ENCODE measurements around the gene RASGRF2. TPM values are rescaled to one million over a fixed set of nuclear protein-coding genes. Genes with fewer than 3 reads are reported as not detected.

Gene RASGRF2
- total RNA-seq, 1 experiment from 2014 or later = not detected

DNA sequence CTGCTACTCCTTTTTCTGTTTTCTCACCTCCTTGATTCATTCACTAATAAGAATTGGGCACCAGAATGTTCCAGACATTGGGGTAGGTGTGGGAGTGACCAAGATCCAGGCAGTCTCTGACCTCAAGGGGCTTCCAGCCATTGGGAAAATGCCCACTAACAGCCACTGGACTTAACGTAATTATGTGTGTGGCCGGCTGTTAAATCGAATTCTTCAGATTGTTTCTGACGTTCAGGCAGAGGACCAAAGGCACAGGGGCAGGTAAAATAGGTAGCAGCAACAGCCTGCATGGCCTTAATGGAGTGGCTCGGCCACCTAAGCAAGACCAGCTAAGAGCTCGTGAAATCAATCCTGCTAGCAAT is 224.6 kb downstream of the RASGRF2 start:
- no peak overlapping the region for H3K27ac Mint-ChIP-seq (ENCODE audit: low read depth, unreplicated experiment)
- intact Hi-C loops (cut with micrococcal nuclease) = no loop called here
- BruUV-seq (replicated peaks) = no TSS peak
- H3K27me3 Mint-ChIP-seq (ENCODE audit: insufficient read depth, unreplicated experiment) = no peaks in the 10 kb centered on the region
- TF ChIP-seq, protein P1, sequence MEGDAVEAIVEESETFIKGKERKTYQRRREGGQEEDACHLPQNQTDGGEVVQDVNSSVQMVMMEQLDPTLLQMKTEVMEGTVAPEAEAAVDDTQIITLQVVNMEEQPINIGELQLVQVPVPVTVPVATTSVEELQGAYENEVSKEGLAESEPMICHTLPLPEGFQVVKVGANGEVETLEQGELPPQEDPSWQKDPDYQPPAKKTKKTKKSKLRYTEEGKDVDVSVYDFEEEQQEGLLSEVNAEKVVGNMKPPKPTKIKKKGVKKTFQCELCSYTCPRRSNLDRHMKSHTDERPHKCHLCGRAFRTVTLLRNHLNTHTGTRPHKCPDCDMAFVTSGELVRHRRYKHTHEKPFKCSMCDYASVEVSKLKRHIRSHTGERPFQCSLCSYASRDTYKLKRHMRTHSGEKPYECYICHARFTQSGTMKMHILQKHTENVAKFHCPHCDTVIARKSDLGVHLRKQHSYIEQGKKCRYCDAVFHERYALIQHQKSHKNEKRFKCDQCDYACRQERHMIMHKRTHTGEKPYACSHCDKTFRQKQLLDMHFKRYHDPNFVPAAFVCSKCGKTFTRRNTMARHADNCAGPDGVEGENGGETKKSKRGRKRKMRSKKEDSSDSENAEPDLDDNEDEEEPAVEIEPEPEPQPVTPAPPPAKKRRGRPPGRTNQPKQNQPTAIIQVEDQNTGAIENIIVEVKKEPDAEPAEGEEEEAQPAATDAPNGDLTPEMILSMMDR (IDR thresholded peaks at IDR 0.05; ENCODE audit: unreplicated experiment) = no peak
- no peaks in the 10 kb centered on the region for H3K36me3 Mint-ChIP-seq (ENCODE audit: insufficient read depth, unreplicated experiment)
- H3K4me3 Mint-ChIP-seq (ENCODE audit: unreplicated experiment) = no peak overlapping the region
- no peaks in the 10 kb centered on the region for H3K4me1 Mint-ChIP-seq (ENCODE audit: insufficient read depth, unreplicated experiment)
- ChIA-PET POLR2A (no interaction called here), CTCF (no interaction called here)
- no peaks in the 10 kb centered on the region for H3K9me3 Mint-ChIP-seq (ENCODE audit: unreplicated experiment)
- no peak for DNase-seq (ENCODE audit: unreplicated experiment)

DNA sequence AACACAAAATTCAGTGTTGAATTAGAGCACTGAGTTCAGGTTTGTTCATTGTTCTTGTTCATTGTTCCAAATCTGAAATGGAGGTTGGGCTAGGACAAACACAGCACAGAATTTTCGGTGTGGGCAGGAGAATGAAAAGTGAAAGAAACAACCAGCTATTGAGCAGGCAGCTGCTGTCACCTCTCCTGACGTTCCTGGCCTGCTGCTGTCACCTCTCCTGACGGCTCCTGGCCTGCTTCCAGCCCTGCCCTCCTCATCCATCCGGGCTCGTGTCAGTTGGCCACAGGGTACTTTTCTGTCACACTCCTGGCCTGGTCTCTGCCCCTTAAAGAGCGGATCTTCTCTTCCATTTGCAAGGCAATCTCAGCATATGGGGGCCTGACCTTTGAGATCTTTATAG is 227.7 kb downstream of the RASGRF2 start:
- Mint-ChIP-seq H3K27ac (ENCODE audit: low read depth, unreplicated experiment) (no peak overlapping the region), H3K4me1 (ENCODE audit: insufficient read depth, unreplicated experiment) (no peaks in the 10 kb centered on the region), H3K27me3 (ENCODE audit: insufficient read depth, unreplicated experiment) (peaks cover 24% of the 10 kb centered on the region), H3K4me3 (ENCODE audit: unreplicated experiment) (no peak overlapping the region), H3K9me3 (ENCODE audit: unreplicated experiment) (no peaks in the 10 kb centered on the region), H3K36me3 (ENCODE audit: insufficient read depth, unreplicated experiment) (no peaks in the 10 kb centered on the region)
- POLR2A ChIA-PET = no interaction called here
- intact Hi-C loops (cut with micrococcal nuclease) = no loop called here
- CTCF ChIA-PET = no interaction called here
- no TSS peak for BruUV-seq (replicated peaks)
- TF ChIP-seq, protein P1 (IDR thresholded peaks at IDR 0.05; ENCODE audit: unreplicated experiment) = no peak
- no peak for DNase-seq (ENCODE audit: unreplicated experiment)

DNA sequence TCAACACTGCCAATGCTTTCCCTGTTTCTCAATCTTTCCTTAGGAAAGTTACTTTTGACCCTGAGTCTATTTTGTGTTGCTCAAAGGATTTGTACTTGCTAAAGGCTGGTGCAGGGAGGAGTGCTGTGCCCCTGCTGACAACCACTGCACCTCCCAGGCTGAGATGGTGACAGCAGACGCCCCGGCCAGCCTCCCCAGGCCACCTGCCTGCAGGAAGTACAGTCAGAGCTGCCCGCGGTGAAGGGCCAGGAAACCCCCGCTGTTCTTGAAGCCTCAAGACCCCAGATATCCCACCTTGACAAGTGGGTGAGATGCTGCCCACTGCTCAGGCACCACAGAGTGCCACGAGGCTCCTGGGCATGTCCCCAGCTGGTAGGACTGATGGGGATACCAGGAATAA is 228.8 kb downstream of the RASGRF2 start:
- BruUV-seq (replicated peaks) = no TSS peak

DNA sequence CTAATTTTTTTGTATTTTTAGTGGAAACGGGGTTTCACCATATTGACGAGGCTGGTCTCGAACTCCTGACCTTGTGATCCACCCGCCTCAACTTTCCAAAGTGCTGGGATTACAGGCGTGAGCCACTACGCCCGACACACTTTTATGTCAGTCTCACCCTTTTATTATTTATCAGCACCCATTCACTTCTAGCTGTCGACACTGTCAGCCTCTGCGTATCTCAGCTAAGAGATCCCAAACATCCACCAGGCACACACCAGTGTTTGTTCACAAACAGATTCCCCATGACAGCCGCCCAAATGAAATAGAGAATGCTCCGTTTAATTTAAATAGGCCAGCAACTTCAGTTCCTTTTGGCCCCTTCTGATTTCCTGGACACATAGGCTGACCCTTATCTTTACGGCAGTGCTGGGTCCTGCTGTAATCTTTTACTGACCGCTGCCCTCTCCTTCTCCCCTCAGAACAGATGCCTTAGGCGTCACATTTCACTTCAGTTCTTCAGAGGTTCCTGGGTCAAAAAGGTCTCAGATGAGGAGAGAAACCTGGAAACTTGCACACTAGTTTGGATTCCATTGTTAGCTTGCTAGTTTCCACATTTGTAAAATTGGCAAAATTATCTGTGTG is 229.8 kb downstream of the RASGRF2 start:
- TF ChIP-seq, protein P1 (IDR thresholded peaks at IDR 0.05; ENCODE audit: unreplicated experiment) = no peak
- peaks cover 2% of the 10 kb centered on the region for H3K4me1 Mint-ChIP-seq (ENCODE audit: insufficient read depth, unreplicated experiment)
- intact Hi-C loops (cut with micrococcal nuclease) = loop anchor here (10.0 kb wide), 1 partner anchor 505 kb away; no protein-coding TSS in a partner anchor
- peaks cover 28% of the 10 kb centered on the region for H3K27me3 Mint-ChIP-seq (ENCODE audit: insufficient read depth, unreplicated experiment)
- no peaks in the 10 kb centered on the region for H3K36me3 Mint-ChIP-seq (ENCODE audit: insufficient read depth, unreplicated experiment)
- no TSS peak for BruUV-seq (replicated peaks)
- ChIA-PET POLR2A (interaction anchor here (0.7 to 1.2 kb wide), 2 partner anchors 112 to 881 kb away, joined by 3 read pairs; no protein-coding TSS in a partner anchor), CTCF (interaction anchor here (0.6 to 1.3 kb wide), 3 partner anchors 298 to 502 kb away, joined by 3 to 4 read pairs (median 3); no protein-coding TSS in a partner anchor)
- no peak overlapping the region for H3K27ac Mint-ChIP-seq (ENCODE audit: low read depth, unreplicated experiment)
- no peak for DNase-seq (ENCODE audit: unreplicated experiment)
- no peak overlapping the region for H3K4me3 Mint-ChIP-seq (ENCODE audit: unreplicated experiment)
- H3K9me3 Mint-ChIP-seq (ENCODE audit: unreplicated experiment) = no peaks in the 10 kb centered on the region

More for the DNA sequence above, 228.8 kb downstream of the RASGRF2 start:
- Mint-ChIP-seq H3K4me1 (ENCODE audit: insufficient read depth, unreplicated experiment) (no peaks in the 10 kb centered on the region), H3K36me3 (ENCODE audit: insufficient read depth, unreplicated experiment) (no peaks in the 10 kb centered on the region), H3K27ac (ENCODE audit: low read depth, unreplicated experiment) (no peak overlapping the region), H3K4me3 (ENCODE audit: unreplicated experiment) (no peak overlapping the region), H3K9me3 (ENCODE audit: unreplicated experiment) (no peaks in the 10 kb centered on the region), H3K27me3 (ENCODE audit: insufficient read depth, unreplicated experiment) (peaks cover 28% of the 10 kb centered on the region)
- ChIA-PET CTCF (interaction anchor here (0.7 to 0.8 kb wide), 2 partner anchors 203 to 500 kb away, joined by 3 to 4 read pairs; no protein-coding TSS in a partner anchor), POLR2A (no interaction called here)
- intact Hi-C loops (cut with micrococcal nuclease) = no loop called here
- TF ChIP-seq, protein P1 (IDR thresholded peaks at IDR 0.05; ENCODE audit: unreplicated experiment) = no peak
- no peak for DNase-seq (ENCODE audit: unreplicated experiment)
